ENCODE measurements around the gene UBR2. TPM values are rescaled to one million over a fixed set of nuclear protein-coding genes. Genes with fewer than 3 reads are reported as not detected.

UBR2 gene
- total and polyA plus RNA-seq, 9 of the 15 experiments (the other 6 are each of a cell fraction or from before 2014, with no cell fraction given) = 9.1 to 38.9 (median 23.4) TPM

DNA sequence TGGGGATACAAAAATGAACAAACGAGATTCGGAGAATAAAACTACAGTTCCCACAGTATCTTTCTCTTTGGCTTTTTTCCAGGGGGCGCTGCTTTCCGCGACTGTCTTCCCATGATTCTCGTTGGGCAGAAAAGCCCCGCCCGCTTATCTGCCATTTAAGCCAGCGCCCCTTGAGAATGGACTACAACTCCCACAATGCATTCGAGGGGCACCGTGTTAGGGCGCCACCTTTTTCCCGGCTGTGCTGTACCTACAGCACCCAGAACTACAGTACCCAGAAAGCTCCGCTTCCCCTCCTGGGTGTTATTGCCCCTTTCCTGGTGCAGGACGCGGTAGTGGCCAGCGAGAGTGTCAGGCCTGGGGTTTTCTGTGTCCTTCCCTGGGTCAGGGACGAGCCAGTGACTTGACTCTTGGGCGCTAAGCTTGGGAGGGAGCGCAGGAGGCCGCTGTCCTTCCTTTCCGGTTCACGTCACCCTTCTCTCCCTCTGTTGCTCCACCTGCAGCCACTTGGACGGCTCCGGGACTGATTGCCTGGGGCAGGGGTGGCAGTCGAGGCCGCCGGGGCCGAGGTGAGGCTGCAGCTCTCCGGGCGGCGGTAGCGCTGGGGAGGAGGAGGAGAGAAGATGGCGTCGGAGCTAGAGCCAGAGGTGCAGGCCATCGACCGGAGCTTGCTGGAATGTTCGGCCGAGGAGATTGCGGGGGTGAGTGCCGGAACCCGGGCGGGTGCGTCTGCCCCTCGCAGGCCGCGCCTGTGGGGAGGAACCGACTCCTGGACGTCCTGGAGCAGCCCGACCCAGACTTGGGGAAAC, at the start of gene UBR2 (continued):
- no peak; the same call in 1 of the 2 replicates for TF ChIP-seq ZNF263 (CRISPR knock-in tag; IDR thresholded peaks at IDR 0.05; ENCODE audit: borderline replicate concordance)
- peak; percentile 61 for TF ChIP-seq MYNN (IDR thresholded peaks at IDR 0.05)
- TF ChIP-seq MYNN (CRISPR knock-in tag; IDR thresholded peaks at IDR 0.05) = no peak
- TF ChIP-seq, protein P1, sequence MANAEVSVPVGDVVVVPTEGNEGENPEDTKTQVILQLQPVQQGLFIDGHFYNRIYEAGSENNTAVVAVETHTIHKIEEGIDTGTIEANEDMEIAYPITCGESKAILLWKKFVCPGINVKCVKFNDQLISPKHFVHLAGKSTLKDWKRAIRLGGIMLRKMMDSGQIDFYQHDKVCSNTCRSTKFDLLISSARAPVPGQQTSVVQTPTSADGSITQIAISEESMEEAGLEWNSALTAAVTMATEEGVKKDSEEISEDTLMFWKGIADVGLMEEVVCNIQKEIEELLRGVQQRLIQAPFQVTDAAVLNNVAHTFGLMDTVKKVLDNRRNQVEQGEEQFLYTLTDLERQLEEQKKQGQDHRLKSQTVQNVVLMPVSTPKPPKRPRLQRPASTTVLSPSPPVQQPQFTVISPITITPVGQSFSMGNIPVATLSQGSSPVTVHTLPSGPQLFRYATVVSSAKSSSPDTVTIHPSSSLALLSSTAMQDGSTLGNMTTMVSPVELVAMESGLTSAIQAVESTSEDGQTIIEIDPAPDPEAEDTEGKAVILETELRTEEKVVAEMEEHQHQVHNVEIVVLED (CRISPR knock-in tag; IDR thresholded peaks at IDR 0.05) = peak; percentile 55
- TF ChIP-seq EWSR1 (IDR thresholded peaks at IDR 0.05; ENCODE audit: borderline replicate concordance, low read depth, partially characterized antibody) = no peak
- no peak for TF ChIP-seq TCF7 (IDR thresholded peaks at IDR 0.05; ENCODE audit: borderline replicate concordance)
- peak; percentile 86 for TF ChIP-seq RNF2 (IDR thresholded peaks at IDR 0.05)
- TF ChIP-seq KLF13 (tag; IDR thresholded peaks at IDR 0.05; ENCODE audit: borderline replicate concordance, low read depth) = no peak; the same call in 1 of the 2 replicates
- TF ChIP-seq KLF16 (IDR thresholded peaks at IDR 0.05) = no peak
- TF ChIP-seq, protein P2, sequence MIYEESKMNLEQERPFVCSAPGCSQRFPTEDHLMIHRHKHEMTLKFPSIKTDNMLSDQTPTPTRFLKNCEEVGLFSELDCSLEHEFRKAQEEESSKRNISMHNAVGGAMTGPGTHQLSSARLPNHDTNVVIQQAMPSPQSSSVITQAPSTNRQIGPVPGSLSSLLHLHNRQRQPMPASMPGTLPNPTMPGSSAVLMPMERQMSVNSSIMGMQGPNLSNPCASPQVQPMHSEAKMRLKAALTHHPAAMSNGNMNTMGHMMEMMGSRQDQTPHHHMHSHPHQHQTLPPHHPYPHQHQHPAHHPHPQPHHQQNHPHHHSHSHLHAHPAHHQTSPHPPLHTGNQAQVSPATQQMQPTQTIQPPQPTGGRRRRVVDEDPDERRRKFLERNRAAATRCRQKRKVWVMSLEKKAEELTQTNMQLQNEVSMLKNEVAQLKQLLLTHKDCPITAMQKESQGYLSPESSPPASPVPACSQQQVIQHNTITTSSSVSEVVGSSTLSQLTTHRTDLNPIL (CRISPR knock-in tag; IDR thresholded peaks at IDR 0.05) = no peak
- TF ChIP-seq ZBTB7A (IDR thresholded peaks at IDR 0.05; ENCODE audit: borderline replicate concordance, control insufficient read depth, low read depth, low read length) = peak; percentile 68
- TF ChIP-seq ZNF696 (CRISPR knock-in tag; conservative IDR thresholded peaks at IDR 0.05) = no peak
- TF ChIP-seq, protein P3, sequence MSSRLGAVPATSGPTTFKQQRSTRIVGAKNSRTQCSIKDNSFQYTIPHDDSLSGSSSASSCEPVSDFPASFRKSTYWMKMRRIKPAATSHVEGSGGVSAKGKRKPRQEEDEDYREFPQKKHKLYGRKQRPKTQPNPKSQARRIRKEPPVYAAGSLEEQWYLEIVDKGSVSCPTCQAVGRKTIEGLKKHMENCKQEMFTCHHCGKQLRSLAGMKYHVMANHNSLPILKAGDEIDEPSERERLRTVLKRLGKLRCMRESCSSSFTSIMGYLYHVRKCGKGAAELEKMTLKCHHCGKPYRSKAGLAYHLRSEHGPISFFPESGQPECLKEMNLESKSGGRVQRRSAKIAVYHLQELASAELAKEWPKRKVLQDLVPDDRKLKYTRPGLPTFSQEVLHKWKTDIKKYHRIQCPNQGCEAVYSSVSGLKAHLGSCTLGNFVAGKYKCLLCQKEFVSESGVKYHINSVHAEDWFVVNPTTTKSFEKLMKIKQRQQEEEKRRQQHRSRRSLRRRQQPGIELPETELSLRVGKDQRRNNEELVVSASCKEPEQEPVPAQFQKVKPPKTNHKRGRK (tag; IDR thresholded peaks at IDR 0.05) = no peak
